ENCODE data around the gene UPK1B.

Gene UPK1B

GRCh38 chr3:119227070-119227850 lies 53.9 kb downstream of the UPK1B start:
- TF ChIP-seq TCF12 (IDR thresholded peaks at IDR 0.05; ENCODE audit: low read depth), result no peak
- TF ChIP-seq MAX (IDR thresholded peaks at IDR 0.05), result no peak
- TF ChIP-seq EGR1 (IDR thresholded peaks at IDR 0.05), result no peak
- no peak for TF ChIP-seq EP300 (IDR thresholded peaks at IDR 0.05; ENCODE audit: borderline replicate concordance)

DNA sequence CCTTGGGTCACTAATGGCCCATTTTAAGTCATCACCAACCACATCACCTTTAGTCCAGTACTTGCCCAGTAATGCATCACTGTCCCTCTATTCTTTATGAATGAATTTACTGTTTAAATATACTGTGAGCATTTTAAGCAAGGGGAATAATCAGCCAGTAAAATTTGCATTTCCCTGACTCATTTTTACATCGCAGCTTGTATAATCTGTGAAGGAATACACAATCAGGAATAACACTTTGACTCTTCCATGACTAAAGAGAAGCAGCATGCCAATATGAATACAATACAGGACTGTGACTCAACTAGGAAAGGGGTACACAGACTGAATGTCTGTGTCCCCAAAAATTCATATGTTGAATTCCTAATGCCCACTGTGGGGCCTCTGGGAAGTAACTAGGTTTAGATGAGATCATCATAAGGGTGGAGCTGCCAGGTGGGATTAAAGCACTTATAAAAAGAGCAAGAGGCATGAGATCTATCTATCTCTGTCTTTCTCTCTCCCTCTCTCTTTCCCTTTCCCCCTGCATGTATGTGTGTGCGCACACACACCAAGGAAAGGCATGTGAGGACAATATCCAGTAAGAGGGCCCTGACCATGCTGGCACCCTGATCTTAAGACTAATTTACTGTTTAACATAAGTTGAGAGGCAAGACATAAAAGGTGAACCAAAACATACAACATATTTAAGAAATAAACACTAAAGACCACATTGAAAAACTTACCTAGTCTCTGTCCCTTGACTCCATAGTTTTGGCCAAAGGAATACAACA lies 55.2 kb downstream of the UPK1B start:
- no peak for TF ChIP-seq TAF1 (IDR thresholded peaks at IDR 0.05; ENCODE audit: low read depth)
- TF ChIP-seq YY1 (IDR thresholded peaks at IDR 0.05; ENCODE audit: low read depth), result no peak
- TF ChIP-seq FOXM1 (IDR thresholded peaks at IDR 0.05; ENCODE audit: borderline replicate concordance, low read depth), result no peak
- TF ChIP-seq NFIC (IDR thresholded peaks at IDR 0.05), result no peak
- no peak for TF ChIP-seq EGR1 (IDR thresholded peaks at IDR 0.05)
- no peak for TF ChIP-seq ZBTB7A (IDR thresholded peaks at IDR 0.05; ENCODE audit: low read depth)
- no peak for TF ChIP-seq REST (IDR thresholded peaks at IDR 0.05; ENCODE audit: low read depth)
- TF ChIP-seq CEBPB (IDR thresholded peaks at IDR 0.05), result no peak
- TF ChIP-seq, protein P1, sequence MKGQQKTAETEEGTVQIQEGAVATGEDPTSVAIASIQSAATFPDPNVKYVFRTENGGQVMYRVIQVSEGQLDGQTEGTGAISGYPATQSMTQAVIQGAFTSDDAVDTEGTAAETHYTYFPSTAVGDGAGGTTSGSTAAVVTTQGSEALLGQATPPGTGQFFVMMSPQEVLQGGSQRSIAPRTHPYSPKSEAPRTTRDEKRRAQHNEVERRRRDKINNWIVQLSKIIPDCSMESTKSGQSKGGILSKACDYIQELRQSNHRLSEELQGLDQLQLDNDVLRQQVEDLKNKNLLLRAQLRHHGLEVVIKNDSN (IDR thresholded peaks at IDR 0.05), result no peak
- no peak for TF ChIP-seq RAD21 (IDR thresholded peaks at IDR 0.05; ENCODE audit: low read depth)
- no peak for TF ChIP-seq EP300 (IDR thresholded peaks at IDR 0.05; ENCODE audit: borderline replicate concordance)
- TF ChIP-seq TEAD4 (IDR thresholded peaks at IDR 0.05), result no peak
- TF ChIP-seq TCF12 (IDR thresholded peaks at IDR 0.05; ENCODE audit: low read depth), result no peak
- no peak for TF ChIP-seq MAX (IDR thresholded peaks at IDR 0.05)
- TF ChIP-seq CREB1 (IDR thresholded peaks at IDR 0.05; ENCODE audit: low read depth), result no peak

GRCh38 chr3:119229190-119229589 lies 55.8 kb downstream of the UPK1B start:
- no peak for TF ChIP-seq CREB1 (IDR thresholded peaks at IDR 0.05; ENCODE audit: low read depth)
- TF ChIP-seq MAX (IDR thresholded peaks at IDR 0.05), result no peak
- no peak for TF ChIP-seq TEAD4 (IDR thresholded peaks at IDR 0.05)
- TF ChIP-seq TCF12 (IDR thresholded peaks at IDR 0.05; ENCODE audit: low read depth), result no peak
- TF ChIP-seq EGR1 (IDR thresholded peaks at IDR 0.05), result no peak
- TF ChIP-seq NFIC (IDR thresholded peaks at IDR 0.05), result no peak
- no peak for TF ChIP-seq RAD21 (IDR thresholded peaks at IDR 0.05; ENCODE audit: low read depth)
- no peak for TF ChIP-seq REST (IDR thresholded peaks at IDR 0.05; ENCODE audit: low read depth)
- TF ChIP-seq FOXM1 (IDR thresholded peaks at IDR 0.05; ENCODE audit: borderline replicate concordance, low read depth), result no peak
- TF ChIP-seq, protein P1 (IDR thresholded peaks at IDR 0.05), result no peak
- TF ChIP-seq TAF1 (IDR thresholded peaks at IDR 0.05; ENCODE audit: low read depth), result no peak
- TF ChIP-seq YY1 (IDR thresholded peaks at IDR 0.05; ENCODE audit: low read depth), result no peak
- TF ChIP-seq CEBPB (IDR thresholded peaks at IDR 0.05), result no peak
- no peak for TF ChIP-seq ZBTB7A (IDR thresholded peaks at IDR 0.05; ENCODE audit: low read depth)
- no peak for TF ChIP-seq EP300 (IDR thresholded peaks at IDR 0.05; ENCODE audit: borderline replicate concordance)

DNA sequence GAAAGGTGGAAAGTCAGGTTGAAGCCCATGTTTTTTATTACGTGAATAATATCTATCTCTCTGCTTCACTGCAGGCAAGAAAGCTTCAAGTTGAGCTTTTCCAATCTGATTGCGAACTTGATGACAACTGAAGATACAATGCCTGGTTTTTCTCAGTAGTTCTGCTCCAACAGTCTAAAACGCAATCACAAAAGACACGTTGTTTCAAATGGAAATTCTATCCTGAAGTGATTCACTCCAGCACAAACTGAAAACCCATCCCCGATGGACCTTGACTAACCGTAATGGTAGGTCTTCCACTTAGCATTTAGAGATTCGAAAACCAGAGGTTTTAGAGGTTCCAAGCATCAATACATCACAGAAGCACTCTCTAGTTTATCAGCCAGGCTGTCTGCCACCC lies 56.7 kb downstream of the UPK1B start:
- no peak for TF ChIP-seq ZBTB7A (IDR thresholded peaks at IDR 0.05; ENCODE audit: low read depth)

GRCh38 chr3:119230745-119231144 lies 57.3 kb downstream of the UPK1B start:
- TF ChIP-seq CREB1 (IDR thresholded peaks at IDR 0.05; ENCODE audit: low read depth), result no peak
- TF ChIP-seq ZBTB7A (IDR thresholded peaks at IDR 0.05; ENCODE audit: low read depth), result no peak
- TF ChIP-seq CEBPB (IDR thresholded peaks at IDR 0.05), result no peak

DNA sequence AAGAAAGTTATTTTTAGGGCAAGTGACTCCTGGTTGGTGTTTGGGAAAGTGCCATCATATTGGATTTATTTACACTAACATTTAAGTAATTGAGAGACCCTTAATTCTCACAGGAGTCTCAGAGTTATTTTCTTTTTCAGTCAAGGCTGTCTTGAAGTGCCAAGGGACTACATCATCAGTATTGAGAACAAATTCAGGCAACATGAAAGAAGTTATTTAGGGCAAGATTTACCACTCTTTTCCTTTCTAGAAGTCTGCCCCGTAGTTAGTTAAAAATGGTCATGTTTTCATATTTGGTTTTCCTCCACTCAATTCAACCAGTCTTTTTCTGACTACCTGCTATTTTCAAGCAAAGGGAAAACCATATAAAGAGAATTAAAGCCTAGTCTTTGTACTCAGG lies 61.2 kb downstream of the UPK1B start:
- no peak for TF ChIP-seq TCF12 (IDR thresholded peaks at IDR 0.05; ENCODE audit: low read depth)
- TF ChIP-seq FOXM1 (IDR thresholded peaks at IDR 0.05; ENCODE audit: borderline replicate concordance, low read depth), result no peak
- TF ChIP-seq TAF1 (IDR thresholded peaks at IDR 0.05; ENCODE audit: low read depth), result no peak
- no peak for TF ChIP-seq YY1 (IDR thresholded peaks at IDR 0.05; ENCODE audit: low read depth)
- TF ChIP-seq EGR1 (IDR thresholded peaks at IDR 0.05), result no peak
- TF ChIP-seq EP300 (IDR thresholded peaks at IDR 0.05; ENCODE audit: borderline replicate concordance), result no peak
- TF ChIP-seq, protein P1 (IDR thresholded peaks at IDR 0.05), result no peak
- TF ChIP-seq CEBPB (IDR thresholded peaks at IDR 0.05), result no peak
- TF ChIP-seq TEAD4 (IDR thresholded peaks at IDR 0.05), result no peak
- TF ChIP-seq NFIC (IDR thresholded peaks at IDR 0.05), result no peak
- TF ChIP-seq MAX (IDR thresholded peaks at IDR 0.05), result no peak
- no peak for TF ChIP-seq RAD21 (IDR thresholded peaks at IDR 0.05; ENCODE audit: low read depth)
- TF ChIP-seq REST (IDR thresholded peaks at IDR 0.05; ENCODE audit: low read depth), result no peak
- no peak for TF ChIP-seq CREB1 (IDR thresholded peaks at IDR 0.05; ENCODE audit: low read depth)
- TF ChIP-seq ZBTB7A (IDR thresholded peaks at IDR 0.05; ENCODE audit: low read depth), result no peak

Measured in Ishikawa (cell line).